Endothelial cell of umbilical vein (primary cell): ENCODE measurements around the gene GRIFIN.

Source experiments
- POLR2A ChIP-seq: IDR thresholded peaks from 2 replicates; pipeline ENCODE4 v1.6.1; 2012; ENCODE audit warnings: low read depth, mild to moderate bottlenecking, control low read depth, low read length
- TF ChIP-seq, protein P1 (sequence below), 2 donors: IDR thresholded peaks; 1 replicate in 1 of 2; 2 replicates in 1 of 2; pipeline ENCODE4 v1.5.1; 2011; ENCODE audit warnings: low read length in 2 of 2, mild to moderate bottlenecking in 2 of 2, moderate library complexity in 2 of 2, control low read depth in 1 of 2, inconsistent platforms in 1 of 2, low read depth in 1 of 2; ENCODE audit not compliant: insufficient read depth in 1 of 2; ENCODE audit errors: extremely low read depth in 1 of 2

DNA sequence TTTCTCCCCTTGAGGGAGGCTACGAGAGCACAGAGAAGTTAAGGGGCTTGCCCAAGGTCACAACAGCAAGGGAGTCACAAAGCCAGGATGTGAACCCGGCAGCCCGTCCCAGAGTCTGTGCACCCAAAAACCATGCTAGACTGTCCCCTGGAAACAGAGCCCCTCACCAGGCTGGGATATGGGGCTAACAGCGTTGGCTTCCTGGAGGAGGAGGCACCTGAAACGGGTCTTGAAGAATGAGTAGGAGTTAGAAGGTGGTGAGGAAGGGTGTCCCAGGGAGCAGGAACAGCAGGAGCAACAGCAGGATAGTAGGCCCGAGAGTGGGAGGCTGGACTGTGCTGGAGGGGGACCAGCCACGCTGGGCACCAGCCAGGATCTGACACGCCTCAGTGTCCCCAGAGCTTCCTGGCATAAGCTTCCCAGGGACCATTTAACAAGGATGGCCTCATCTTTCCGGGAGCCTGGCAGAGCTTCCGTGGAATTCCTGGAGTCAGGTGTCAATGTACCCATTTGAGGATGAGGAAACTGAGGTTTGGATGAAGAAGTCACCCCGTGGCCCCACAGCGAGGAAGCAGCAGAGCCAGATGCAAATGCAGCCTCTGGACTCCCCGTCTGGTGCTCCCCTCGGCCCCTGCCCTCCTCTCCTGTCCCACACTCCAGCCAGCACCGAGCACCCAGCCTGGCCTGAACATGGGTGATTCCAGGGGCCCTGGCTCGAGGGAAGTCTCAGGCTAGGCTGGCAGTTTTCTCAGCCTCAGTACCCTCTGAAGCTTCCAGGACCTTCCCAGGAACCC, 3.3 kb upstream of the GRIFIN start:
- TF ChIP-seq, protein P1, sequence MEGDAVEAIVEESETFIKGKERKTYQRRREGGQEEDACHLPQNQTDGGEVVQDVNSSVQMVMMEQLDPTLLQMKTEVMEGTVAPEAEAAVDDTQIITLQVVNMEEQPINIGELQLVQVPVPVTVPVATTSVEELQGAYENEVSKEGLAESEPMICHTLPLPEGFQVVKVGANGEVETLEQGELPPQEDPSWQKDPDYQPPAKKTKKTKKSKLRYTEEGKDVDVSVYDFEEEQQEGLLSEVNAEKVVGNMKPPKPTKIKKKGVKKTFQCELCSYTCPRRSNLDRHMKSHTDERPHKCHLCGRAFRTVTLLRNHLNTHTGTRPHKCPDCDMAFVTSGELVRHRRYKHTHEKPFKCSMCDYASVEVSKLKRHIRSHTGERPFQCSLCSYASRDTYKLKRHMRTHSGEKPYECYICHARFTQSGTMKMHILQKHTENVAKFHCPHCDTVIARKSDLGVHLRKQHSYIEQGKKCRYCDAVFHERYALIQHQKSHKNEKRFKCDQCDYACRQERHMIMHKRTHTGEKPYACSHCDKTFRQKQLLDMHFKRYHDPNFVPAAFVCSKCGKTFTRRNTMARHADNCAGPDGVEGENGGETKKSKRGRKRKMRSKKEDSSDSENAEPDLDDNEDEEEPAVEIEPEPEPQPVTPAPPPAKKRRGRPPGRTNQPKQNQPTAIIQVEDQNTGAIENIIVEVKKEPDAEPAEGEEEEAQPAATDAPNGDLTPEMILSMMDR (IDR thresholded peaks at IDR 0.05; ENCODE audit: extremely low read depth in 1 of 2, insufficient read depth in 1 of 2, low read depth in 1 of 2, low read length in 2 of 2) = no peak
- TF ChIP-seq POLR2A = no peak
